Activated T-cell treated with anti-CD3 and anti-CD28 coated beads, Interleukin-2, amount 50 U/mL, for 48 hours (primary cell): ENCODE data around the gene DNAJB6.

Experiments used
- DNase-seq, 2 experiments: peaks; one replicate each; pipeline ENCODE4 v3.0.0-alpha.2; 2020

DNAJB6 gene

DNA sequence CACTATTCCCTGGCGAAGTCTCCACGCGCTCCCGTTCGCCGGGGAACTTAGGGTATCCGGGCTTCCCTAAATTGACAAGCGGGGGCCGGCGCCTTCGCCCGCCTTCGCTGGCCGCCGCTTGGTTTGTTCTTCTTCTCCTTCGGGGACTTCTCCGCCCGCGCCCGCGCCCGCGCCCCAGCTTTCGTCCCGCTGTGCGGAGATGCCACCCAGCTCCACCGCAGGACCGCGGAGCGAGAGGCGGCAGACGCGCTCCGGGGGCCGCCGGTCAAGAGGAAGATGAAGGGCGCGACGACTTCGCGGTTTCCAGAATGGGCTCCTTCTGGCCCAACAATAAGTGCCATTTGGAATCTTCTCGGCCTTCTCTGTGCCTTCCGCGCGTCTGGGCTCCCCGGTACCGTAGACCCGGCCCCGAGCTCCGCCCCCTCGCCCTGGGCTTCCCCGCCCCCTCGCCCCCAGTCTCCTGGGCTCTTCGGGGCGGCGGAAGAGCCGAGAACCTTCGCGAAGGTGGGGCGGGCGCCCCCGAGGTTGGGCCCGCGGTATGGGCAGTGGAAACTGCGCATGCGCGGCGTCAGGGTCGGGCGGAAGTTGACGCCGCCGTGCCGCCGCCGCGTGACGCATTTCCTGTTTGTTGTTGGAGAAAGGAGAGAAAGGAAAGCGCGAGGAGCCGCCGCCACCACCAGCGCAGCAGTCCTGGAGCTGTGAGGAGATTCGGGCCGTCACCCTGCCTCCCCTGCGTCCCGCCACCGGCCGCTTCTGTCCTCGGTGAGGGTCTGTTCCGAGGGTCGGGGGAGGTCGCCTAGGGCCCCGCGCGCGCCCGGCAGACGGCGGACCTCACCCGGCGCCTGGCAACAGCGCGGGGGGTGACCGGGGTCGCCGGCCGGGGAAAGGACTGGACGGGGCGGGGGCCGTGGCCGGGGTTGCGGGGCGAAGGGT lies at the start of gene DNAJB6:
Gene DNAJB6, plus strand, starts transcription at position 622 of the 933 bp plus-strand sequence. CDS start 21,569 bp downstream, outside the sequence.
- peak; percentile 95 to 97 for DNase-seq

DNA sequence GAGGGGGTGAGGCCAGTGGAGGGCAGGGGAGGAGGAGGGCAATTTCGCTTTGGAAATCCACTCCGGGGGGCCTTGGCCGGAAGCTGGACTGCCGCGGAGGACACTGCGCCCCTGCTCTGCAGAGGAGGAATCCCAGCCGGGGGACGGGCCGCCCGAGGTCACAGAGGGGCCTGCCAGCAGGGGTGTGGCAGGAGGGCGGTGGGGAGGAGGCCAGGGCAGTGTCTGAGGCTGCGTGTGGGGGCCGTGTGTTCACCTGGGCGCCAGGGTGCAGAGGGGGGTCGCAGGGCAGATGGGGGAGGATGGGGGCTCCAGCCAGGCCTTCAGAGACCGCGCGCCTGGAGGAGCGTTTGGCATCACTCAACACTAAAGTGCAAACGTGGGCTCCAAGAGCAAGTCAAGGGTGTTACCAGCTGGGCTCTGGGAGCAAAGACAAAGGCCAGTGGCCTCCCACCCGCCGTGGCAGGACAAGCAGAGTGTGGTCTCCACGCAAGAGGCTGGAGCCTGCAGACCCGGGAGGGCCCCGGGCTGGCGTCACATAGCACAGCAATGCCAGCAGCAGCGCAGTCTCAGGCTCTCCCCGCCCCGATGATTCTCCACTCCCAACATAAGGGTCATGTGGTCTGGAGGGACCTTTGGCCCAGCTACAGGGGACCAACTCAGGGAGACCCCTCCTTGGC lies 45.3 kb upstream of the DNAJB6 start:
- no peak for DNase-seq

DNA sequence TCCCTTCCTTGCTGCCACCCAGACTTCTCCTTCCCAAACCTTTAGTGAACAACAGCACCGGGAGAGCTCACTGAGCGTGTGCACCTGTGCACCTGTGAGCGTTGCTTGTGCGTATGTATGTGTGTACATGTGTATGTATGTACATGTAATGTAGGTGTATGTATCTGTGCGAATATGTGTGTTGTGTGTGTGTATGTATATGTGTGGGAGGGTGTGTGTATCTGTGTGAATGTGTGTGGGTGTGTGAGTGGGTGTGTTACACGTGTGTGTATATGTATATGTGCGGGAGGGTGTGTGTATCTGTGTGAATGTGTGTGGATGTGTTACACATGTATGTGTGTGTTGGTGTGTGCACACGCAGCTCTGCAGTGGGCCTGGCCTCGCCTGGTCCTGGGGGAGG lies 44.5 kb upstream of the DNAJB6 start:
- no peak for DNase-seq

DNA sequence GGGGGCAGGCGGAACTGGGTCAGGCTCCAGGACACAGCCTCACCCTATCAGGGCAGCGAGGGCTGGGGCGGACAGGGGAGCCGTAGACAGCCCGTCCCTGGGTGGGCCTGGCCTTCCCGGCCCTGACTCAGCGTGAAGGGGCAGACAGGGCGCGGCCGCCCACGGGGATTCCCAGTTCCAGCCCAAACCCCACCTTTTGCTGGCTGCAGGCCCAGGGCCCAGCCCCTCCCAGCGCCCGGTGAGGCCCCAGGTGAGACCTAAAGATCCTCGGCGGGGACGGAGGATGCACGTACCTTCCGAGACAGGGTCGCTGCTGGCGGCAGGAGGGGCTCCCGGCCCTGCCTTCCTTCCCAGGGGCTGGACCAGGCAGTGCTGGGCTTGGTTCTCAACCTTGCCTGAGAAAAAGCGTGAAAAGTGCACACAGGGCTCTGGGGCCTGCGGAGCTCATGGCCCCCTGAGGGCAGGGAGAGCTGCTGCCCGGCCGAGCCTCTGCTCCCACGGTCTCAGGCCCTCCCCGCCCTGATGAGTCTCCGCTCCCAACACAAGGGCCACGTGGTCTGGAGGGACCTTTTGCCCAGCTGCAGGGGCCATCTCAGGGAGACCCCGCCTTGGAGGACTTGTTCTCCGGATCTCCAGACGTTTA lies 43.9 kb upstream of the DNAJB6 start:
- no peak for DNase-seq

DNA sequence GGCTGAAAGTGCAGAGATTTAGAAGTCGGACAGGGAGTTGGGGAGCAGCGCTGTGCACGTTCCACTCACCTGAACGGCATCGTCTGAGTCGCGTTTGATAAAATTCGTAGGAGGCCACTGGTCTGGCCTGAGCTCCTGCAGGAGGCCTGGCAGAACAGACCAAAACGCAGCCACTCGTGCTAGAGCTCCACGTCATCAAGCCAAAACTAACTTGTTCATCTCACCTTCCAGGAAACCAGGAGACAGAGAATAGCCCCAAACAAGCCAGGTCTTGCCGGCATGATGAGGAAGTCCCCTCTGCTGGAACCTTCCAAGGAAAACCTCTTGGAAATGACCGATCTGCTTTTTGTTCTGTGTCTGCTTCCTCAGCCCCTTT lies 43.4 kb upstream of the DNAJB6 start:
- no peak for DNase-seq

DNA sequence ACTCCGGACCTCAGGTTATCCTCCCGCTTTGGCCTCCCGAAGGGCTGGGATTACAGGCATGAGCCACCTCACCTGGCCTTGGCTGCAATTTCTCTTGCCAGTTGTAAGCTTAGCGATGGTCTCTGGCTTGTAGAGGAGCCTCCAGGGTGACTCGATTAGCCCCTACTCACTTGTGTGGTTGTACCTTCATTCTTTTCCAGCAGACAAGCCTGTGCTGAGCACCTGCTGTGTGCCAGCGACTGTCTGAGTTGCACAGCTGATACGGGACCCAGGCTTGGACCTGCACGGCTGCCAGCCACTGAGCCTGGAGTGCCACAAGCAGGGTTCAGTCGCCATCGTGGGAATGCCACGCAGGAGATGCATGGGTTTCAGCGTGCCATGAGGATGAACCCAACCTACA lies 42.0 kb upstream of the DNAJB6 start:
- no peak for DNase-seq

DNA sequence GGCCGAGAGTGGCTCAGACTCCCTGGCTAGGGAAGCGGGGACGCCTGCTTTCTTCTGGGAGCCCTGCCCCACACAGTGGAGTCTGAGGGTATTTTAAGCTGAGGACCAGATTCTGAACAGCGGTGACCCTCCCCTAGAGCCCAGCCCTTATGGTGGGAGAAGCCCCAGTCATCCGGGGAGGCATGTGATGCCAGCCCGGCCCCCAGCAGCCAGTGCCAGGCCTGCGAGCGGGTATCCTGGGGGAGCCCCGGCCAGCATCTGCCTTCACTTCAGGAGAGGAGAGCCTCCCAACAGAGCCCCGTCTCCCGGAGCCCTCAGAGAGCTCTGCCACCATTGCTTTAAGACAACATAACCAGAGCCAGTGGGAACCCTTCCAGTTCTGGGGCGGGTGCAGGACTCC lies 41.5 kb upstream of the DNAJB6 start:
- no peak for DNase-seq

DNA sequence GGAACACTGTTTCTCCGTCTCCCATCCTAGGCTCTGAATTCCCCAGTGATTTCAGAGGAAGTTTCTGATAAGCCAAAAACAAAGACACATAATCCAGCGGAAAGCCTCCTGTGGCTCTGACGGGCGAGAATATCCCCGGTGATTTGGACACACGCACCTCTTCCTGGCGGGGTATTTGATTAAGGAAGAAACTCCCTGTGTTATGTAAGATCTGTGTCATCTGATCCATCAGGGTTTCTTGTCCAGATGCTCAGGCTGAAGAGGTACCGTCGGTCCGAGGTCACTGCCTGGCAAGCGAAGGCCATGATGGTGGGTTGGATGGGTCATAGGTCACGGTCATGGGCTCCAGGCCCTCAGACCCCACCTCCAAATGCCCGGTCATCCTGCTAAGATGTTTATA lies 39.6 kb upstream of the DNAJB6 start:
- DNase-seq: no peak

DNA sequence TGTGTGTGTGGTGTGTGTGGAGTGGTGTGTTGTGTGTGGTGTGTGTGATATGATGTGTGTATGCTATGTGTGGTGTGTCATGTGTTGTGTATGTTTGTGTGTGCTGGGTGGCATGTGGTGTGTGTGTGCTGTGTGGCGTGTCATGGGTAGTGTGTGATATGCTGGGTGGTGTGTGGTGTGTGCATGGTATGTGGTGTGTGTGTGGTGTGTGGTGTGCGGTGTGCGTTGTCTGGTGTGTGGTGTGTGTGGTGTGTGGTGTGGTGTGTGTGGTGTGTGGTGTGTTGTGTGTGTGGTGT lies 37.5 kb upstream of the DNAJB6 start:
- DNase-seq: no peak

DNA sequence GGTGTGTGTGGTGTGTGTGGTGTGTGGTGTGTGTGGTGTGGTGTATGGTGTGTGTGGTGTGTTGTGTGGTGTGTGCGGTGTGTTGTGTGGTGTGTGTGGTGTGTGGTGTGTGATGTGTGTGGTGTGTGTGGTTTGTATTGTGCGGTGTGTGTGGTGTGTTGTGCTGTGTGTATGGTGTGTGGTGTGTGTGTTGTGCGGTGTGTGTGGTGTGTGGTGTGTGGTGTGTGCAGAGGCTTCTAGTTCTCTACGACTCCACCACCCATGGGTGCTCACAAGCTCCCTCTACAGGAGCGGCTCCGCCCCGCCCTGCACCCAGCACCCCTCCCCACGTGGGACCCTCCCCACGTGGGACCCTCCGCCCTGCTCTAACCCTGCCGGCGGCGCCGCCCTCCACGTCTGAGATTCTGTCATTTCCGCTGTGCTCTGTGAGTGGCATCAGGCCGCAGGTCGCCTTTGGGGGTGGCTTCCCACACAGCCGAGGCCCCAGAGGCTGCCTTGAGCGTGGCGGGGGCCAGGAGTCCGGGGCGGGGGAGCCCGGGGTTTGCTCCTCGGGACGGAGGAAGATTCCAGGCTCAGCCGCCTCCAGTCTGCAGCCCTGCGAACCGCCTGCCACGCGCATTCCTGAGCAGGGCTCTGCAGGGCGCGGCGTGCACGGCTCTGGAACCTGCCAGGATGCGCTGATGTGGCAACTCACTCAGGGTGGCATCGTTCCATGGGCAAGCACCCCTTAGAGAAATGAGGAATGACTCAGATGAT lies 37.0 kb upstream of the DNAJB6 start:
- peak in 1 of 2 experiments; percentile 53 for DNase-seq

DNA sequence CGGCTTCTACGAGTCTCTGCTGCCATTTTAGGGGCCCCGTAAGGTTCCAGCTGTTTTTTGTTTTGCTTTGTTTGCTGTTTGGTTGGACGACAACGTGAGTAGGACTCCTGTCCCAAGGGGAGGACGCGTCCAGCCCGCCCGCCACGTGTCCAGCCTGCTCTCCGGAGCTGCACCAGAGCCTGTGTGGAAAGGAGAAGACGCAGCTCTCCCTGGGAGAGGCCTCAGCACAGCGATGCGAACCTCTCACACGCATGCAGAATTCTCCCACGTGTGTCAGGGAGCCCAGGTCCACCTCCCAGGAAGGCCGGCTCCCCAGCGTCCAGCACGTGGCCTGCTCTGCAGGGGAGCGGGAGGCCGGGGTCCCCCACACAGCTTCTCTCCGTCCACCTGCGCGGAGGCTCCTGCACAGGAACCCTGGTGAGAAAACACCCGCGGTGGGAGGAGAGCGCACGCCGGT lies 36.4 kb upstream of the DNAJB6 start:
- no peak for DNase-seq

DNA sequence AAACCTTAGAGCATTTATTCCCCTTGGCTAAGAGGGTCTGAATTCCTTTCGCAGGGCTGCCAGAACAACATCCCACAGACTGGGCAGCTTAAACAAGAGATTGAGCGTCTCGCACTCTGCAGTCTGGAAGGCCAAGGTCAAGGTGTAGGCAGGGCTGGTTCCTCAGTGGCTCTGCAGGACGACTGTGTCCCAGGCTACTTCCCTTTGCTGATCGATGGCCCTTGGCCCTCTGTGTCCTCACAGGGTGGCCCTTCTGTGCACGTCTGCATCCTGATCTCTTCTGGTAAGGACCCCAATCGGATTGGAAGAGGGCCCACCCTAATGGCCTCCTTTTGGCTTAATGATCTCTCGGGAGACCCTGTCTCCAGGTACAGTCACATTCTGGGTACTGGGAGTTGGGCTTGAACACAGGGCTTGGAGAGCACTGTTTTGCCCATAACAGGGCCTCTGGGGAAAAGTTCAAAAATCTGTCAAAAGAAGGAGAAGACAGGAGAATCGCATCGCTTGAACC lies 35.1 kb upstream of the DNAJB6 start:
- peak; percentile 41 to 49 for DNase-seq

DNA sequence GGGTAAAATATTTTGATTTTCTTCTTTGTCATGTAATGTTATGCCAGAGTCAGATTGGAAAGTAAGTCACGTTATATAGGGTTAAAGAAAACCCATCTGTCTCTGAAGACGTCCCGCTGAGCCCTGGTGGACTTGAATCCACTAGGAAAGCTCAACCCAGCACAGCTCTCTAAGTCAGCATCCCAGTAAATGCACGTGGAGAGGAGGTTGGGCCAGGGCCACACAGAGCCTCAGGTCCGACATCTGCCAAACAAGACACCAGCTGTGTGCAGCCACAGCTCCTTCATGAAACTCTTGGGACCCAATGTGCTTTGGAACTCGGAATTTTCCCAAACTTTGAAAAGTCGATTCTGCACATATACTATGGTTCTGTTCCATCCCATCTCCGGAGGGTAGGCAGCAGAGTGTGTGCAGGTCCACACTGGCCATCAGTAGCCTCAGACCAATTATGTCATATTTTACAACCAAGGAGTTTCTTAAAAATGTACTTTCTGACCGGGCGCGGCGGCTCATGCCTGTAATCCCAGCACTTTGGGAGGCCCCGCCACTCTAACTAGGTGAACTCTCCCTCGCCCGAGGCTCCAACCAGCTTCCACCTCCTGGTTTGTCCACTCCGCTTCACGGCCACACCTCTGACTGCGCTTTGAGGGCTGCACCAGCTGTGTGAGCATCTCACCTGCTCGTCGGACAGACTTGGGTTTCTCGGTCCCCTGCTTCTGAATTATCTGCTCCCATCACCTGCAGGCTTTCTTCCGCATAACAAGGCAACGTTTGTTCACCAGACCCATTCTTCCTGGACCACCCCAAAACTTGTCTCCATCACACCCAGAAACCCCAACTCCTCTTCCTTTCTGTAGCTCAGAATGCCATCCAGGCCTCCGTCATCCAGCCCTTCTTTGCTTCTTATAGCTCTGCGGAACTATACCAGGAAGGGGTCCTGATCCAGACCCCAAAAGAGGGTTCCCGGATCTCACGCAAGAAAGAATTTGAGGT lies 29.7 kb upstream of the DNAJB6 start:
- DNase-seq: no peak

DNA sequence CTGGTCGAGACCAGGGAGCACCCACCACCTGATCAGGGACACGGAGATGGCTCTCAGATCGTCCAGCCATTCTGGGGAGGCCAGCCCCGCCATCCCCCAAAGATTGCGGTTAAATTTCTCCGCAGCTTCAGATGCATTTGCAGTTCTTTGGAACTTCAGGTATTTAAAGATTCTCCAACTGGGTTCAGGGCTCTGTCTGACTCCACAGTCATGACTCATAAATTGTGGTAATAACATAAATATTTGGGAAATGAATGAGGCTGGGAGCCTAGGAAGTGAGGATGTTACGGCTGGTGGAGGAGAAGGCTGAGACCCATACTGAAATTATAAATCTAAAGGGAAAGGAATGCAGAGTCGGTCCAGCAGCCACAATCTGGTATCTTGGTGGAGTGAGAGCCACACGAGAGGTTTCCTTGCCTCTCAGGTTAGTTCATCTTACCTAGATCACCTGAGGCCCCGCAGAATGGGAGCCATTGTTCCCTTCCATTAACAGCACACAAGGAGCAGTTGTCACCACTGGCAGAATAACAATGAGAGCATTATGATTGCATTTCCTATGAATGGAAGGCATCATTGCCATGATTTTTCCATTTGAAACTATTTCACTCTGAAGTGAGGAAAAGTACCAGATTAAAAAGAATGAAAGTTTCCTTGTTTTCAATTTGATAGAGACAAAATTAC lies 26.7 kb upstream of the DNAJB6 start:
- DNase-seq: no peak

DNA sequence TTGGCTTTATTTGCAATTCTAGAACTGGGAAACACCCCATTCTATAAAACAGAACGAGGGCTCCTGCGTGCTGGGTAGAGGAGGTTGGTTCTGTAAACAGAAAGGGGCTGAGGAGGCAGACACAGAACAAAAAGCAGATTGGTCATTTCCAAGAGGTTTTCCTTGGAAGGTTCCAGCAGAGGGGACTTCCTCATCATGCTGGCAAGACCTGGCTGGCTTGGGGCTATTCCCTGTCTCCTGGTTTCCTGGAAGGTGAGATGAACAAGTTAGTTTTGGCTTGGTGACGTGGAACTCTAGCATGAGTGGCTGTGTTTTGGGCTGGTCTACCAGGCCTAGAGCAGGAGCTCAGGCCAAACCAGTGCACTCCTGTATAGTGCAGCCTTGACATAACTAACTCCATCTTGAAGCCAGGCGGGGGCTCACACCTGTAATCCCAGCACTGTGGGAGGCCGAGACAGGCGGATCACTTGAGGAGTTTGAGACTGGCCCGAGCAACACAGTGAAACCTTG lies 26.1 kb upstream of the DNAJB6 start:
- no peak for DNase-seq

DNA sequence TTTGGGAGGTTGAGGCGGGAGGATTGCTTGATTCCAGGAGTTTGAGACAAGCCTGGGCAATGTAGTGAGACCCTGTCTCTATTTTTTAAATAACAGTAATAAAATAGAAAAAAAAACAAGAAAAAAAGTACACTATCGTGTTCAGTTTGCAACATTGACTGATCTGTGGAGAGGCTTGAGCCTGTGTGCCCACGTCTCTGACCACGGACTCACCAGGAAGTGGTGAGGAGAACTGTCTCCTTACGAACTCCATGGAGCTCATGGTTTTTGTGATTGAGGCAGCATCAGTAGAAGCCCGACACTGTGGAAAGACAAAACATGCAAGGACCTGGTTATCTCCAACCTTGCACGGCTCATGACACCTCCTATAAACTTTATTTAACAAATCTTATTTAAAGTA lies 23.9 kb upstream of the DNAJB6 start:
- DNase-seq: no peak

DNA sequence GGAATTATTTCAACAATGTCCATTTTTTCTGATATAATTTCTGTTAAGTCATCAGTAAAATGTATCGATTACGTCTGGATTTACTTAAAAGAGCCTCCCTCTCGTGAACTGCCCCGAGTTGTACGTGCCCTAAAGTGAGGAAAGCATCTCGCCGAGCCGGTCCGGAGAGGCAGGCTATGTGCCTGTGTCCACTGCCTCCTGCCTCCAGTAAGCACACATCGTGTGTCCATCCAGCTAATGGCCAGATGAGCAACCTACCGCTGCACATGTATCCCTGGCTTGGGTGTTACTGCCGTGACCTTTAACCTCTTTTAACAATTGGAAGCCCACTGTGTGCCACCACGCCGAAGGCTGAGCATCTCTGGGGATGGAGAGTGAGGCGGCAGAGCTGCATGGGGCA lies 23.2 kb upstream of the DNAJB6 start:
- DNase-seq: no peak

DNA sequence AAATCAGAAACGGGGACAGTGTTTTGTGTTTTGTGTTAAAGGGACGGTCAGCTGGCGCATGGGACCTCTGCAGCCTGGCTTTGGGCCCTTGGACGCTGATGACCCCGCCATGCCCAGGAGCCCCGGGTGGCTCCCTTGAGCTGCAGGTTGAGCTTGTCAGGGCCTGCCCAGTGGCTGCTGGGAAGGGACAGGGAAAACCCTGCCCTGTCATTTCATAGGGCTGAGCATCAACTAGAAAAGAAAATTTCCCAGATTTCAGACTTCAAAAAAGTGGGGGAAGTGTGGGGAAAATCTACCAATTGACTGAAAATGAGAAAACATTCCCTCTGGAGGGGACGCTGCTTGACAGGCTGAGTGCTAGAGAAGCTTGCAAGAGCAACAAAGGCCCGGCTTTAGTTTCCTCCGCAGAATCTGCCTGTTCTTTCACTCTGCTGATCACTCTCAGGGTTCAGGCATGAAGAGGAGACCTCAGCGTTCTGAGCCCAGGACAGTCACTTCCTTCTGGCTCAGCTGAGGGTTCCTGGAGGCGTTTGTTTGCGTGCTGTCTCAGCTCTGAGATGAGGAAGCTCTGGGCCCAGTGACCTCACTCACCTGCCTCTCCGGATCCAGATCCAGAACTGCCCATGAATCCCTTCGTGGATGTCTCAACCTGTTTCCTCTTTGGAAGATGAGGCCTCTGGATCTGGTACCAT lies 18.6 kb upstream of the DNAJB6 start:
- peak in 1 of 2 experiments; percentile 48 for DNase-seq

DNA sequence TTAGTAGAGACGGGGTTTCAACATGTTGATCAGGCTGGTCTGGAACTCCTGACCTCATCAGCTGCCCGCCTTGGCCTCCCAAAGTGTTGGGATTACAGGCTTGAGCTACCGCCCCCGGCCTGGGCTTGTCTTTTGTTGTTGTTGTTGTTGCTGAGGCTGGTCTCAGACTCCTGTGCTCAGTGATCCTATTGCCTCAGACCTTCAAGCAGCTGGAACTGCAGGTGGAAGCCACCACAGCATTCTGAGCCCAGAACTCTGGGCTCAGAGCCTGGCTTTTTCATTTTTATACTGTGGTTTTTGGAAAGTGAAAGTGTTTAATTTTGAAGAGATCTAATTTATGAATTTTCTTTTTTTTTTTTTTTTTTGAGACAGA lies 16.2 kb upstream of the DNAJB6 start:
- DNase-seq: no peak

DNA sequence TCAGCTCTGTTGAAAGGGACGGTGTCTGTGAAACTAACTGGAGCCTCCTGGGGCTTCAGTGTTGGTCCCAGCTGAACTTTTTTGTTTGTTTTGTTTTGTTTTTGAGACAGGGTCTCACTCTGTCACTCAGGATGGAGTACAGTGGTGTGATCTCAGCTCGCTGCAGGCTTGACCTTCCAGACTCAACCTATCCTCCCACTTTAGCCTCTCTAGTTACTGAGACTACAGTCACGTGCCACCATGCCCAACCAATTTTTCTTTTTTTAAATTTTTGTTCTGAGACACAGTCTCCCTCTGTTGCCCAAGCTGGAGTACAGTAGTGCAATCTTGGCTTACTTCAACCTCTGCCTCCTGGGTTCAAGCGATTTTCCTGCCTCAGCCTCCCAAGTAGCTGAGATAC lies 13.4 kb upstream of the DNAJB6 start:
- DNase-seq: no peak
